DMS114 treated with DMSO at 0.1 percent for 48 hours (cell line): ENCODE data around the gene GARNL3.

Source experiments
- DNase-seq: peaks from one replicate; lab custom pipeline; 2025; ENCODE audit not compliant: unreplicated experiment; lab: John Stamatoyannopoulos, UW

The GARNL3 gene

GRCh38 chr9:127305838-127306226, 41.3 kb downstream of the GARNL3 start:
- DNase-seq = no peak

GRCh38 chr9:127307802-127308201, 43.2 kb downstream of the GARNL3 start:
- no peak for DNase-seq

DNA sequence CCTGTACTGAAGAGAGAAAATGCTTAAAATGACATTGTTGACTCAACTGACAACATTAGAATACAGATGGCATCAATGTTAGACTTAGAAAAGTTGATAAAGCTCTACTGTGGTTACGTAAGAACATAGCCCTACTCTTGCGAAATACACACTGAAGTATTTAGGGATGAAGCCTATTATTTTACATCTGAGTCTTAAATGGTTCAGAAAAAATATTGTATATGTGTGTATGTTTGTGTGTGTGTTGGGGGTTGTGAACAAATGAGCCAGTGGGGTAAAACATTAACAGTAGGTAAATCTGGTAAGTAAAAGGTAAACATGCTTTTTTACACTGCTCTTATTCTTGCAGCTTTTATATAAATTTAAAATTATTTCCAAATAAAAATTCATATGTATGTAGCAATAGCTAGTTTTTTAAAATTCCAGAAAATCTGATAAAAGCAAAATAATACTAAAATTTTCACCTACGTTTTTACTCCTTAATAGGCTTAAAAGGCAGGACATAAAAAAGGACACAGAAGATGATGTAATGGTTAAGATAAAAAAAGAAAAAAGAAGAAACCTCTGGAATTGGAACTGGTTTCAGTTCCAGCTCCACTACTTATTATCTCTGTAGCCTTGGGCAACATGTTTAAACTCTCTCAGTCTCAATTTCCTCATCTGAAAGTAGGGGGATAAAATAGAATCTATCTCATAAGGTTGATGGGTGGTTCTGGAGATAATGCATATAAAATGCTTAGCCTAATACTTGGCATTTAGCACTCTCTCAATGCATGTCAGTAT, 44.3 kb downstream of the GARNL3 start:
- DNase-seq = no peak

- no peak for DNase-seq
Observed at GRCh38 chr9:127309715-127310114, 45.1 kb downstream of the GARNL3 start.

- DNase-seq = no peak
Observed at GRCh38 chr9:127311239-127311741, 46.7 kb downstream of the GARNL3 start.

- no peak for DNase-seq
Observed at GRCh38 chr9:127313042-127313560, 48.5 kb downstream of the GARNL3 start.

- no peak for DNase-seq
Observed at GRCh38 chr9:127314911-127315310, 50.3 kb downstream of the GARNL3 start.

DNA sequence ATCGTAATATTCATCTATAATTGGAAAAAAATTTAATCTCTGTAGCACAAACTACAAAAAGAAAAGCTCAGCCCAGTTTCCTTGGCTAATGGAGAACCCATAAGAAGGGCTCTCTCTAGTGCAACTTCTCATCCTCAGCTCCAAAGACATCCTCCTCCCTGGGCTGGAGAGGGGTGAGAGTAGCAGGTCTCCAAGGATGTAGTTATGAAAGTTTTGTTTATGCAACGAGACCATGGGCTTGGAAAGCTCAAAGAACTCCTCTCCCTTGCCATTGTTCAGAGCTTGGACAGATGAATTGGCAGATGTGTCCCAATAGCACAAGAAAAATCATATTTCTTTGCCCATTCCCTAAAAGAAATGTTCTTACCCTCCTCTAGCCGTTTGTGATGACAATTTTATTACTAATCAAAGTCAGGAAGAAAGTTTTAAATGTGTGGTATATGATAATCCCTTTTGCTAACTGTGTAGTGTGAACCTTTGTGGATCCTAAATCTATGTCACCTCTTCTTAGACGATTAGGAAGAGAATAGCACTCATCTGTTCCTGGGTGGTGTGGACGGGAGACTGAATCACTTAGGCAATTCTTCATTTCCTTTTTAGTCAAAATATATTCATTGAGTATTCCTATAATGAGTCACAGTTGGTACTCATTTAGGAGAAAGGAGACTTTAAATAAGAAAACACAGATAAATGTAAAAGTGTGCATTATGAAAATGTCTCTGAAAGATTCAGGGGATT, 52.2 kb downstream of the GARNL3 start:
- DNase-seq = no peak

- DNase-seq = no peak
Observed at GRCh38 chr9:127318651-127319167, 54.1 kb downstream of the GARNL3 start.

- DNase-seq = no peak
Observed at GRCh38 chr9:127319366-127320114, 55.0 kb downstream of the GARNL3 start.

GRCh38 chr9:127320115-127320378, 55.5 kb downstream of the GARNL3 start:
- DNase-seq = no peak

DNA sequence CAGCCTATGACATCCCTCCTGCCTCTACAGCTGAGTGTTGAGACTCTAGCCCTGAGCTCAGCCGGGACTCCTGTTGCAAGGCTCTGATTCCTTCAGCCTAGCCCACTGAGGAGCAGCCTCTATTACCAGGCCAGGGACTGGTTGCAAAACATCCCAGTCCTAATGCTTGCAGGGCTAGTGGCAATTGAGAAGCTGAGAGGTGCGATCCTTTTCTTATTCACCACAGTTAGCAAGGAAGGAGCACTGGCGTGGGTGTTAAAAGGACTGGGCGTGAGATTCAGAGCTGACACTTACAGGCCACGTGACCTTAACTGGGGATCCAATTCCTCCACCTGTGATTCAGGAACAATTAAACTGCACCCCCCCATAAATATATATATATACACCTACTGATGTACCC, 58.8 kb downstream of the GARNL3 start:
- no peak for DNase-seq

DNA sequence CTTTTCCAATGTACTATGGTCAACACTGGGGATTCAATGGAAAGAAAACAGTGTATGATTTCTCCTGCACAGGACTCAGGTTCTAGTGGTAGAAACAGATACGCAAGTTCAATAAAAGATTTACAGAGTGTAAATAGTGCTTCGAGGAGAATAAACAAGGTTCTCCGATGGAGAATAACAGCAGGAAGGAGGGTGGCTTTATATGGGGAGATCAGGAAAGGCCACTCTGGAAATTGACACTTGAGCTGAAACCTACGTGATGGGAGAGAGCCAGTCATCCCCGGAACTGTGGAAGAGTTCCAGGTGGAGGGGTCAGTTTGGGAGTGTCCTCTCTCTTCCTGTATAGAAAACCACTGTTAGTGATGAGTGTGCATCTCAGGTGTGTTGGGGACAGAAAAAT, 65.9 kb downstream of the GARNL3 start:
- no peak for DNase-seq

GRCh38 chr9:127333221-127334064, 68.9 kb downstream of the GARNL3 start:
- DNase-seq = no peak

- no peak for DNase-seq
Observed at GRCh38 chr9:127334725-127335124, 70.2 kb downstream of the GARNL3 start.

- DNase-seq = no peak
Observed at GRCh38 chr9:127336086-127336485, 71.5 kb downstream of the GARNL3 start.

- no peak for DNase-seq
Observed at GRCh38 chr9:127336506-127337352, 72.2 kb downstream of the GARNL3 start.

- no peak for DNase-seq
Observed at GRCh38 chr9:127340721-127341120, 76.1 kb downstream of the GARNL3 start.

- no peak for DNase-seq
Observed at GRCh38 chr9:127341152-127341551, 76.6 kb downstream of the GARNL3 start.
